ENCODE results near the gene KCTD4. TPM values are rescaled to one million over a fixed set of nuclear protein-coding genes. Genes with fewer than 3 reads are reported as not detected.

The KCTD4 gene
- polyA plus RNA-seq, 1 experiment, result 0.14 TPM

GRCh38 chr13:45174478-45174877, 26.4 kb downstream of the KCTD4 start:
- Histone ChIP-seq H3K9me3 (ENCODE audit: control insufficient read depth, insufficient read depth, low read length) (no peaks in the 10 kb centered on the region), H3K27ac (ENCODE audit: low read depth, low read length) (no peak overlapping the region), H3K4me3 (ENCODE audit: low read depth, low read length) (no peak overlapping the region), H3K27me3 (ENCODE audit: control insufficient read depth, insufficient read depth, low read length) (no peaks in the 10 kb centered on the region)
- ChIA-PET CTCF (no interaction called here), POLR2A (no interaction called here)
- DNase-seq (ENCODE audit: low read depth, low spot score), result no peak
- TF ChIP-seq CTCF (IDR thresholded peaks at IDR 0.05; ENCODE audit: low read depth, low read length), result no peak

DNA sequence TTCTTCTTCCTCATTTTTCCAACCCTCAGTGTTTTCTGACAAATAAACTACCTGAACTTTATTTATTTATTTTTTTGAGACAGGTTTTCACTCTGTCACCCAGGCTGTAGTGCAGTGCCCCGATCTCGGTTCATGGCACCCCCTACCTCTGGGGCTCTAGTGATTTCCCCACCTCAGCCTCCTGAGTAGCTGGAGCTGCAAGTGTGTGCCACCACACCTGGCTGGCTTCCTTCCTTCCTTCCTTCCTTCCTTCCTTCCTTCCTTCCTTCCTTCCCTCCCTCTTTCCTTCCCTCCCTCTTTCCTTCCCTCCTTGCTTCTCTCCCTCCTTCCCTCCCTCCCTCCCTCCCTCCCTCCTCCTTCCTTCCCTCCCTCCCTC, 32.3 kb downstream of the KCTD4 start:
- Histone ChIP-seq H3K9me3 (ENCODE audit: control insufficient read depth, insufficient read depth, low read length) (no peaks in the 10 kb centered on the region), H3K27ac (ENCODE audit: low read depth, low read length) (no peak overlapping the region), H3K27me3 (ENCODE audit: control insufficient read depth, insufficient read depth, low read length) (no peaks in the 10 kb centered on the region), H3K4me3 (ENCODE audit: low read depth, low read length) (no peak overlapping the region)
- no peak for DNase-seq (ENCODE audit: low read depth, low spot score)
- POLR2A ChIA-PET, result interaction anchor here (1.2 kb wide), 2 partner anchors 10 to 24 kb away, joined by 3 to 5 read pairs; no protein-coding TSS in a partner anchor
- TF ChIP-seq CTCF (IDR thresholded peaks at IDR 0.05; ENCODE audit: low read depth, low read length), result no peak
- CTCF ChIA-PET, result no interaction called here

DNA sequence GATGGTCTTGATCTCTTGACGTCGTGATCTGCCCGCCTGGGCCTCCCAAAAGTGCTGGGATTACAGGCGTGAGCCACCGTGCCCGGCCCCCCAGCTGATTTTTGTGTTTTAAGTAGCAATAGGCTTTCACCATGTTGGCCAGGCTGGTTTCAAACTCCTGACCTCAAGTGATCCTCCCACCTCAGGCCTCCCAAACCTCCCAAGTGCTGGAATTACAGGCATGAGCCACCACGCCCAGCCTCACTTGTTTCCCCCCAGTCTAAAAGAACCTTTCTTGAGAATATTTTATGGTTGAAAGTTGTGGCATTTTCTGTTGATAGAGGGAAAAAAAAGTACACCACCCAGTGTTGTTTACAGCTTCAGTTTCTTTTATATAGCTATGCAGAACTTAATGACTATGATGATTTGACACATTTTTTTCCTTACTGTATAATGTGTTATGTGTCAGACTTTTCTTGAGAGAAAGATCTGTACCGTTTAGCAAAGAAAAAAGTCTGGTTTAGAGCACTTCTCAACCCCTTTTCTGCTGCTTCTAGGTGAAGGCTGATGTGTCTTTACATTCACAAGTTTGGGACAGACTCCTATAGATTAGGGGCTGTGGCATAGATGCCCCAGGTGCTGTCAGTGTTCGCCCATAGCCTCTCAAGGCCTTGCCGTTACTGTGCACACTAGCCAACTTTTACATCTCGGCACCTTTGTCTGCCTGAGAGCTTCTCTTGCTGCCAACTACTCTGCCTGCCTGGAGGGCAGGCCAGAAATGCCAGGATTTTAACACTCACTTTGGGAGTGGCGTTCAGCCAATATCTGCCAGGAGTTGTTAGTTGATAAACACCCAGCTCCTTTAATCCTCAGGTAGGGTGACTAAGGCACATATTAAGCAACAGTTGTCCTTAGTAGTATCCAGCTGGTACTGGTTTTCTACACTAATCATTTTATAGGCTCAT, 33.0 kb downstream of the KCTD4 start:
- H3K9me3 ChIP-seq (ENCODE audit: control insufficient read depth, insufficient read depth, low read length), result no peaks in the 10 kb centered on the region
- no peak for TF ChIP-seq CTCF (IDR thresholded peaks at IDR 0.05; ENCODE audit: low read depth, low read length)
- no peak overlapping the region for H3K4me3 ChIP-seq (ENCODE audit: low read depth, low read length)
- ChIA-PET POLR2A (interaction anchor here (0.6 to 1.2 kb wide), 5 partner anchors 11 to 151 kb away, joined by 3 to 6 read pairs (median 4); no protein-coding TSS in a partner anchor), CTCF (interaction anchor here (0.7 kb wide), 2 partner anchors 10 to 114 kb away, joined by 3 to 4 read pairs; no protein-coding TSS in a partner anchor)
- H3K27ac ChIP-seq (ENCODE audit: low read depth, low read length), result no peak overlapping the region
- no peaks in the 10 kb centered on the region for H3K27me3 ChIP-seq (ENCODE audit: control insufficient read depth, insufficient read depth, low read length)
- no peak for DNase-seq (ENCODE audit: low read depth, low spot score)

- H3K4me3 ChIP-seq (ENCODE audit: low read depth, low read length), result no peak overlapping the region
- ChIA-PET POLR2A (interaction anchor here (0.6 to 0.7 kb wide), 4 partner anchors 106 to 273 kb away, joined by 3 to 6 read pairs (median 4); no protein-coding TSS in a partner anchor), CTCF (interaction anchor here (0.6 to 0.8 kb wide), 3 partner anchors 11 to 142 kb away, joined by 3 to 4 read pairs (median 4); no protein-coding TSS in a partner anchor)
- H3K9me3 ChIP-seq (ENCODE audit: control insufficient read depth, insufficient read depth, low read length), result no peaks in the 10 kb centered on the region
- H3K27me3 ChIP-seq (ENCODE audit: control insufficient read depth, insufficient read depth, low read length), result no peaks in the 10 kb centered on the region
- TF ChIP-seq CTCF (IDR thresholded peaks at IDR 0.05; ENCODE audit: low read depth, low read length), result no peak
- H3K27ac ChIP-seq (ENCODE audit: low read depth, low read length), result no peak overlapping the region
- DNase-seq (ENCODE audit: low read depth, low spot score), result no peak
These were observed 34.0 kb downstream of the KCTD4 start for GRCh38 chr13:45166858-45167257.

DNA sequence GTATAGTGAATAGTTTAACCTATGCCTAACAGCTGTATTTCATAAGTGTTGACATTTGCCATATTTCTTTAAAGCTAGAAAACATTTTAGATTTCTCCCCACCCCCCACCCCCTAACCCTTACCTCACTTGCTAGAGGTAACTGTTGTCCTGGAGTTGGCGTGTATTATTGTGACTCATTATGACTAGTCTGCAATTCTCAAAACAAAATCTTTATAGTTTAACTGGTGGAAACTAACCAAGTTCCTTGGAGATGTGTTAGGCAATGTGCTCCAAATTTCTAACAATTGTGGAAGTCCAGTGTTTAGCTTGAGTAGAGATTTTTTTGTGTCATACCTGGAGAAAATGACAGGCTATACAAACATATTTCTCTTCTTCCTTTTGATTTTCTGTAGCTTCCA, 38.0 kb downstream of the KCTD4 start:
- Histone ChIP-seq H3K27me3 (ENCODE audit: control insufficient read depth, insufficient read depth, low read length) (no peaks in the 10 kb centered on the region), H3K4me3 (ENCODE audit: low read depth, low read length) (no peak overlapping the region), H3K9me3 (ENCODE audit: control insufficient read depth, insufficient read depth, low read length) (no peaks in the 10 kb centered on the region), H3K27ac (ENCODE audit: low read depth, low read length) (no peak overlapping the region)
- peak; percentile 74 for DNase-seq (ENCODE audit: low read depth, low spot score)
- CTCF ChIA-PET, result interaction anchor here (0.6 to 0.9 kb wide), 2 partner anchors 23 to 137 kb away, joined by 3 to 5 read pairs; no protein-coding TSS in a partner anchor
- POLR2A ChIA-PET, result interaction anchor here (0.8 to 1.2 kb wide), 2 partner anchors 16 to 57 kb away, joined by 3 read pairs; no protein-coding TSS in a partner anchor
- TF ChIP-seq CTCF (IDR thresholded peaks at IDR 0.05; ENCODE audit: low read depth, low read length), result no peak
